GM06990 (cell line): Measurements from ENCODE around the gene MAB21L3.

Experiments
- DNase-seq: peaks from one replicate; pipeline ENCODE4 v3.0.0-alpha.2; 2011; ENCODE audit not compliant: insufficient read length; ENCODE audit errors: extremely low read depth
- H3K27me3 ChIP-seq: replicated peaks from 2 replicates; pipeline ENCODE4 v1.6.0; 2011; ENCODE audit warnings: low read length; ENCODE audit not compliant: control insufficient read depth, insufficient read depth
- H3K36me3 ChIP-seq: 2 replicates; pipeline ENCODE4 v1.5.1; 2011; ENCODE audit warnings: low read length; ENCODE audit not compliant: control insufficient read depth, insufficient read depth
- H3K4me3 ChIP-seq: replicated peaks from 2 replicates; pipeline ENCODE4 v1.5.1; 2011; ENCODE audit warnings: low read depth, mild to moderate bottlenecking, control low read depth, low read length
- CTCF ChIP-seq: IDR thresholded peaks from 2 replicates; pipeline ENCODE4 v1.5.1; 2011; ENCODE audit warnings: low read length, control low read depth, mild to moderate bottlenecking, inconsistent platforms; ENCODE audit not compliant: insufficient read depth, poor library complexity, severe bottlenecking

MAB21L3 gene

GRCh38 chr1:116122955-116123757, 12.0 kb downstream of the MAB21L3 start:
- H3K27me3 ChIP-seq, result no peaks in the 10 kb centered on the region
- DNase-seq, result no peak
- no peaks in the 10 kb centered on the region for H3K36me3 ChIP-seq
- TF ChIP-seq CTCF, result no peak
- no peak overlapping the region for H3K4me3 ChIP-seq

- DNase-seq, result no peak
- Histone ChIP-seq H3K27me3 (no peaks in the 10 kb centered on the region), H3K4me3 (no peak overlapping the region), H3K36me3 (no peaks in the 10 kb centered on the region)
- no peak for TF ChIP-seq CTCF
These were observed 12.8 kb downstream of the MAB21L3 start for GRCh38 chr1:116123837-116124533.

- no peak for TF ChIP-seq CTCF
These were observed 14.6 kb downstream of the MAB21L3 start for GRCh38 chr1:116125758-116126157.

GRCh38 chr1:116126281-116126680, 15.1 kb downstream of the MAB21L3 start:
- no peaks in the 10 kb centered on the region for H3K36me3 ChIP-seq
- H3K27me3 ChIP-seq, result no peaks in the 10 kb centered on the region
- DNase-seq, result no peak
- TF ChIP-seq CTCF, result no peak
- no peak overlapping the region for H3K4me3 ChIP-seq

More at GRCh38 chr1:116125758-116126157, 14.6 kb downstream of the MAB21L3 start:
- Histone ChIP-seq H3K36me3 (no peaks in the 10 kb centered on the region), H3K4me3 (no peak overlapping the region), H3K27me3 (no peaks in the 10 kb centered on the region)
- DNase-seq, result no peak

GRCh38 chr1:116127123-116127847, 16.1 kb downstream of the MAB21L3 start:
- no peak overlapping the region for H3K4me3 ChIP-seq
- no peak for TF ChIP-seq CTCF
- no peak for DNase-seq
- H3K36me3 ChIP-seq, result no peaks in the 10 kb centered on the region
- H3K27me3 ChIP-seq, result no peaks in the 10 kb centered on the region
